ENCODE data around the gene CABYR. TPM values are rescaled to one million over a fixed set of nuclear protein-coding genes. Genes with fewer than 3 reads are reported as not detected.

CABYR gene
- total RNA-seq, 1 experiment from 2014 or later, result 29.4 TPM

GRCh38 chr18:24170360-24170759 is 31.5 kb downstream of the CABYR start:
- TF ChIP-seq REST (IDR thresholded peaks at IDR 0.05; ENCODE audit: insufficient read depth in 1 of 2, low read depth in 2 of 2, low read length in 1 of 2), result no peak
- no peak for TF ChIP-seq POLR2AphosphoS5 (IDR thresholded peaks at IDR 0.05; ENCODE audit: low read depth, low read length)
- TF ChIP-seq SIN3A (IDR thresholded peaks at IDR 0.05; ENCODE audit: borderline replicate concordance, insufficient read depth, low read depth, low read length), result no peak
- no peak for TF ChIP-seq CTCF (IDR thresholded peaks at IDR 0.05)
- no peak for TF ChIP-seq TCF7L2 (IDR thresholded peaks at IDR 0.05; ENCODE audit: low read depth, low read length)
- H3K9me3 ChIP-seq (ENCODE audit: control insufficient read depth, insufficient read depth, low read depth, low read length), result no peaks in the 10 kb centered on the region
- no peak overlapping the region for H3K27ac ChIP-seq (ENCODE audit: low read length)
- no peaks in the 10 kb centered on the region for H3K4me1 ChIP-seq (ENCODE audit: control insufficient read depth, insufficient read depth, low read length)
- no peak overlapping the region for H3K4me3 ChIP-seq (ENCODE audit: low read depth in 2 of 2, low read length in 2 of 2)
- no peaks in the 10 kb centered on the region for H3K27me3 ChIP-seq (ENCODE audit: control insufficient read depth, insufficient read depth, low read length)
- BruUV-seq (replicated peaks), result no TSS peak
- H3K36me3 ChIP-seq (ENCODE audit: control insufficient read depth, insufficient read depth, low read length), result no peaks in the 10 kb centered on the region
- ChIA-PET CTCF (no interaction called here), POLR2A (interaction anchor here (0.7 kb wide), 1 partner anchor 225 kb away, joined by 3 read pairs; no protein-coding TSS in a partner anchor)
- ATAC-seq (no peak), DNase-seq (ENCODE audit: low read depth, low spot score) (no peak)
- in situ Hi-C loops (cut with HindIII; ENCODE audit: low pct_unique_long_range_greater_than_20kb, low sequenced_read_pairs) (no loop called here), intact Hi-C loops (cut with micrococcal nuclease; ENCODE audit: unreplicated experiment) (no loop called here)

DNA sequence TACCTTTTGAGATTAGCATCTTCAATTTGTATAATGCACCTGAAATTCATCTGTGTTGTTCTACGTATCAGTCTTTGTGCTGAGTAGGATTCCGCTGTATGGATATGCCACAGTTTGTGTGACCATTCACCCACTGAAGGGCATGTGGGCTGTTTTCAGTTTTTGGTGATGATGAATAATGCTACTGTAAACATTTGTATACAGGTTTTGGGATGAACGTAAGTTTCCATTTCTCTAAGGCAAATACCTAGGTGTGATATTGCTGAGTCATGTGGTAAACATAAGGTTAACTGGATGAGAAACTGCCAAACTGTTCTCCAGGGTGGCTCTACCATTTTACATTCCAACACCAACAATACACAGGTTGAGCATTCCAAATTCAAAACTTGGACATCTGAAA is 35.1 kb downstream of the CABYR start:
- no peaks in the 10 kb centered on the region for H3K9me3 ChIP-seq (ENCODE audit: control insufficient read depth, insufficient read depth, low read depth, low read length)
- H3K4me3 ChIP-seq (ENCODE audit: low read depth in 2 of 2, low read length in 2 of 2), result no peak overlapping the region
- TF ChIP-seq SIN3A (IDR thresholded peaks at IDR 0.05; ENCODE audit: borderline replicate concordance, insufficient read depth, low read depth, low read length), result no peak
- TF ChIP-seq CTCF (IDR thresholded peaks at IDR 0.05), result no peak
- TF ChIP-seq TCF7L2 (IDR thresholded peaks at IDR 0.05; ENCODE audit: low read depth, low read length), result no peak
- TF ChIP-seq POLR2AphosphoS5 (IDR thresholded peaks at IDR 0.05; ENCODE audit: low read depth, low read length), result no peak
- no peak for TF ChIP-seq REST (IDR thresholded peaks at IDR 0.05; ENCODE audit: insufficient read depth in 1 of 2, low read depth in 2 of 2, low read length in 1 of 2)
- no peaks in the 10 kb centered on the region for H3K4me1 ChIP-seq (ENCODE audit: control insufficient read depth, insufficient read depth, low read length)
- ATAC-seq (peak; percentile 68), DNase-seq (ENCODE audit: low read depth, low spot score) (no peak)
- H3K27ac ChIP-seq (ENCODE audit: low read length), result no peak overlapping the region
- ChIA-PET POLR2A (no interaction called here), CTCF (no interaction called here)
- no TSS peak for BruUV-seq (replicated peaks)
- in situ Hi-C loops (cut with HindIII; ENCODE audit: low pct_unique_long_range_greater_than_20kb, low sequenced_read_pairs), result no loop called here
- H3K27me3 ChIP-seq (ENCODE audit: control insufficient read depth, insufficient read depth, low read length), result no peaks in the 10 kb centered on the region
- H3K36me3 ChIP-seq (ENCODE audit: control insufficient read depth, insufficient read depth, low read length), result no peaks in the 10 kb centered on the region
- intact Hi-C loops (cut with micrococcal nuclease; ENCODE audit: unreplicated experiment), result no loop called here

Data from Panc1 (cell line).